ENCODE measurements around the gene NELFCD. TPM values are rescaled to one million over a fixed set of nuclear protein-coding genes. Genes with fewer than 3 reads are reported as not detected.
"Not testable (repeated sequence)": the region's sequence is repeated elsewhere in the genome, so short reads cannot be mapped to it uniquely, and the experiment has no call there.

The NELFCD gene
- total RNA-seq, 1 experiment from 2014 or later: 179 TPM

- Mint-ChIP-seq H3K9me3 (ENCODE audit: low read depth, unreplicated experiment) (peaks cover 2% of the 10 kb centered on the region), H3K4me1 (ENCODE audit: low read depth, unreplicated experiment) (peaks cover 13% of the 10 kb centered on the region), H3K27me3 (ENCODE audit: unreplicated experiment) (no peaks in the 10 kb centered on the region), H3K36me3 (ENCODE audit: insufficient read depth, unreplicated experiment) (peaks cover 31% of the 10 kb centered on the region), H3K4me3 (ENCODE audit: low read depth, unreplicated experiment) (no peak overlapping the region), H3K27ac (ENCODE audit: unreplicated experiment) (no peak overlapping the region)
- intact Hi-C loops (cut with micrococcal nuclease; ENCODE audit: unreplicated experiment): no loop called here
- BruUV-seq (replicated peaks): no TSS peak
- CTCF ChIA-PET: interaction anchor here (1.0 kb wide), 1 partner anchor 30 kb away, joined by 3 read pairs; no protein-coding TSS in a partner anchor
- TF ChIP-seq CTCF (IDR thresholded peaks at IDR 0.05; ENCODE audit: unreplicated experiment): no peak
- DNase-seq: no peak
Observed at GRCh38 chr20:58978351-58979190, 2.5 kb upstream of the NELFCD start.

GRCh38 chr20:58981628-58982364 lies 740 bp downstream of the NELFCD start:
- TF ChIP-seq CTCF (IDR thresholded peaks at IDR 0.05; ENCODE audit: unreplicated experiment): no peak
- H3K27me3 Mint-ChIP-seq (ENCODE audit: unreplicated experiment): no peaks in the 10 kb centered on the region
- H3K36me3 Mint-ChIP-seq (ENCODE audit: insufficient read depth, unreplicated experiment): peaks cover 44% of the 10 kb centered on the region
- peaks cover 27% of the 10 kb centered on the region for H3K4me1 Mint-ChIP-seq (ENCODE audit: low read depth, unreplicated experiment)
- peak overlapping the region; percentile 67 for H3K27ac Mint-ChIP-seq (ENCODE audit: unreplicated experiment)
- intact Hi-C loops (cut with micrococcal nuclease; ENCODE audit: unreplicated experiment): loop anchor here (5.0 kb wide), 2 partner anchors 51 to 89 kb away; partner anchors contain the start of gene ATP5F1E
- peak overlapping the region; percentile 67 for H3K4me3 Mint-ChIP-seq (ENCODE audit: low read depth, unreplicated experiment)
- CTCF ChIA-PET: interaction anchor here (0.5 to 1.1 kb wide), 7 partner anchors 10 to 1283 kb away, joined by 3 to 11 read pairs (median 5); no protein-coding TSS in a partner anchor
- H3K9me3 Mint-ChIP-seq (ENCODE audit: low read depth, unreplicated experiment): peaks cover under 1% of the 10 kb centered on the region
- TSS peak; percentile 50 for BruUV-seq (replicated peaks)
- DNase-seq: peak; percentile 25

- Mint-ChIP-seq H3K4me3 (ENCODE audit: low read depth, unreplicated experiment) (peak overlapping the region; percentile 67), H3K27me3 (ENCODE audit: unreplicated experiment) (no peaks in the 10 kb centered on the region), H3K9me3 (ENCODE audit: low read depth, unreplicated experiment) (no peaks in the 10 kb centered on the region), H3K27ac (ENCODE audit: unreplicated experiment) (peak overlapping the region; percentile 67), H3K36me3 (ENCODE audit: insufficient read depth, unreplicated experiment) (peaks cover 51% of the 10 kb centered on the region), H3K4me1 (ENCODE audit: low read depth, unreplicated experiment) (peaks cover 27% of the 10 kb centered on the region)
- CTCF ChIA-PET: interaction anchor here (0.5 to 1.1 kb wide), 9 partner anchors 9 to 1040 kb away, joined by 3 to 11 read pairs (median 4); no protein-coding TSS in a partner anchor
- DNase-seq: no peak
- no TSS peak for BruUV-seq (replicated peaks)
- intact Hi-C loops (cut with micrococcal nuclease; ENCODE audit: unreplicated experiment): loop anchor here (5.0 kb wide), 2 partner anchors 50 to 90 kb away; partner anchors contain the start of gene ATP5F1E
- no peak for TF ChIP-seq CTCF (IDR thresholded peaks at IDR 0.05; ENCODE audit: unreplicated experiment)
Observed at GRCh38 chr20:58982406-58983114, 1.5 kb downstream of the NELFCD start.

GRCh38 chr20:58983115-58983468 lies 2.0 kb downstream of the NELFCD start:
- not testable (repeated sequence) for H3K27me3 Mint-ChIP-seq (ENCODE audit: unreplicated experiment); DNase-seq; H3K27ac Mint-ChIP-seq (ENCODE audit: unreplicated experiment); BruUV-seq (replicated peaks); H3K9me3 Mint-ChIP-seq (ENCODE audit: low read depth, unreplicated experiment)
- Mint-ChIP-seq H3K36me3 (ENCODE audit: insufficient read depth, unreplicated experiment) (peaks cover 57% of the 10 kb centered on the region), H3K4me3 (ENCODE audit: low read depth, unreplicated experiment) (peak overlapping the region; percentile 67), H3K4me1 (ENCODE audit: low read depth, unreplicated experiment) (peaks cover 27% of the 10 kb centered on the region)
- CTCF ChIA-PET: interaction anchor here (0.7 to 0.9 kb wide), 3 partner anchors 14 to 1041 kb away, joined by 3 to 4 read pairs (median 3); no protein-coding TSS in a partner anchor
- intact Hi-C loops (cut with micrococcal nuclease; ENCODE audit: unreplicated experiment): loop anchor here (5.0 kb wide), 2 partner anchors 49 to 91 kb away; partner anchors contain the start of gene ATP5F1E

Data from Calu3 (cell line).